GM12801 (cell line): ENCODE data around the gene CNTNAP2.

Experiments used
- TF ChIP-seq, protein P1 (sequence below): IDR thresholded peaks from one replicate; pipeline ENCODE4 v1.5.1; 2011; ENCODE audit warnings: control low read depth; ENCODE audit not compliant: insufficient read length; ENCODE audit errors: extremely low read depth

The CNTNAP2 gene

DNA sequence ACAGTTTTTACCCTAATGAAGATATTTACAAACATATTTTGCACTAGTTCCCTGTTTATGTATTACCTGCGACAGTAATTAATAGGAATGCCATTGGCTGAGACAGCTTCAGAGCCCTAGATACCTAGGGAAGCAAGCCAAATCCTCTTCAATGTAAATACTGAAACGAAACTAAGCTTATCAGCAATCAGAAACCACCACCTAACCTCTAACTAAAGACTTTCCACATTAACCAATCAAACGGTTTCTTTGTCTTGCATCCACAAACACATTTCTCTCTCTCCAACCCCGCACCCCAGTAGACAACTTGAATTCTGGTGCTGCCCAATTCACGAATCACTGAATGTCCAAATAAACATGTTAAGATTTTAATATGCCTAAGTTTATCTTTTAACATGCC lies 1999.6 kb downstream of the CNTNAP2 start:
- TF ChIP-seq, protein P1, sequence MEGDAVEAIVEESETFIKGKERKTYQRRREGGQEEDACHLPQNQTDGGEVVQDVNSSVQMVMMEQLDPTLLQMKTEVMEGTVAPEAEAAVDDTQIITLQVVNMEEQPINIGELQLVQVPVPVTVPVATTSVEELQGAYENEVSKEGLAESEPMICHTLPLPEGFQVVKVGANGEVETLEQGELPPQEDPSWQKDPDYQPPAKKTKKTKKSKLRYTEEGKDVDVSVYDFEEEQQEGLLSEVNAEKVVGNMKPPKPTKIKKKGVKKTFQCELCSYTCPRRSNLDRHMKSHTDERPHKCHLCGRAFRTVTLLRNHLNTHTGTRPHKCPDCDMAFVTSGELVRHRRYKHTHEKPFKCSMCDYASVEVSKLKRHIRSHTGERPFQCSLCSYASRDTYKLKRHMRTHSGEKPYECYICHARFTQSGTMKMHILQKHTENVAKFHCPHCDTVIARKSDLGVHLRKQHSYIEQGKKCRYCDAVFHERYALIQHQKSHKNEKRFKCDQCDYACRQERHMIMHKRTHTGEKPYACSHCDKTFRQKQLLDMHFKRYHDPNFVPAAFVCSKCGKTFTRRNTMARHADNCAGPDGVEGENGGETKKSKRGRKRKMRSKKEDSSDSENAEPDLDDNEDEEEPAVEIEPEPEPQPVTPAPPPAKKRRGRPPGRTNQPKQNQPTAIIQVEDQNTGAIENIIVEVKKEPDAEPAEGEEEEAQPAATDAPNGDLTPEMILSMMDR, result no peak

- TF ChIP-seq, protein P1, result no peak
Measured at GRCh38 chr7:148116829-148117403, 2000.3 kb downstream of the CNTNAP2 start.

GRCh38 chr7:148118371-148118770 lies 2001.8 kb downstream of the CNTNAP2 start:
- TF ChIP-seq, protein P1, result no peak

GRCh38 chr7:148121401-148121800 lies 2004.8 kb downstream of the CNTNAP2 start:
- TF ChIP-seq, protein P1, result no peak

- TF ChIP-seq, protein P1, result no peak
Measured at GRCh38 chr7:148121847-148122246, 2005.2 kb downstream of the CNTNAP2 start.

DNA sequence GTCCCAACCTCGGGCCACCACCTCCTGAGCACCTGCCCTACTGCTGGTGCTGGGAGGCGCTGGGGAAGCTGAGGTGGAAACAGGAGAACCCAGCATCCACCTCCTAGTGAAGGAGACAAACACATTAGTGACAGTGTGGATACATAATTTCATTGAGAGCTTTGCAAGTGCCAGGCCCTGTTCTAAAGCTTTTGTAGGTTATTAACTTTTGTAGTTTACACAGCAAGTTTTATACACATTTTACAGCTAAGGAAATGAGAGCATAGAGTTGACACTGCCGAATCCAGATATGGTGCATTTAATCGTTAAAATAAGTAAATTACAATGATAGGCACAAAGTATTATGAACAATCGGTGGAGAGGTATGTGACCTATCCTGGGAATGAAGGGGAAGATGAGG lies 2007.9 kb downstream of the CNTNAP2 start:
- TF ChIP-seq, protein P1, result no peak

DNA sequence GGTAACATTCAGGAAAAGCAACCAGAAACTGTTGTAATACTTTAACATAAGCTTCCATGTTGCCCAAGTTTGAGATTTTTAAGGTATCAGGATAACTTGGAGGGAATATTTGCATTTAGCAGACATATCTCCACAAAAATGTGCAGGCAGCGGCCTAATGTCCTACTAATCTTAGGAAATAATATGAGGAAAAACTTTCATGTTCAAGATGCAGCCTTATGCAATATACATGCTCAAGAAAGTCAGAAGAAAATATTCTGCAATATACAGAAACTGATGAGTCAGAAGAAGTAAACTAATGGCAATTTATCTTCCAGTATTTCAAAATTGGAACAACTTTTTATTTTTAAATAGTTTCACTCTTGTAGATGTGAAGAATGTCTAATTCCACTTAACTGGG lies 2010.8 kb downstream of the CNTNAP2 start:
- TF ChIP-seq, protein P1, result no peak
